Neural progenitor cell (in vitro differentiated cells): Measurements from ENCODE around the gene ABHD15. TPM values are rescaled to one million over a fixed set of nuclear protein-coding genes. Genes with fewer than 3 reads are reported as not detected.
A peak's percentile ranks its signal among the peaks of the same experiment; 100 is the strongest.

ENCODE experiments used
- DNase-seq: peaks from one replicate; pipeline ENCODE4 v3.0.0-alpha.2; 2016; ENCODE audit warnings: low spot score
- H2AFZ ChIP-seq: fragments of 200-600 bp; sonication (generic); replicated peaks from 2 replicates; pipeline ENCODE4 v1.6.1; 2016; ENCODE audit warnings: antibody characterized with exemption
- H3F3A ChIP-seq: fragments of 200-600 bp; sonication (generic); 2 replicates; pipeline ENCODE4 v1.6.1; 2016; ENCODE audit warnings: antibody characterized with exemption, low read depth
- H3K27ac ChIP-seq: fragments of 200-600 bp; sonication (generic); 2 replicates; pipeline ENCODE4 v1.5.1; 2016; ENCODE audit warnings: mild to moderate bottlenecking
- H3K27me3 ChIP-seq: fragments of 200-600 bp; sonication (generic); 2 replicates; pipeline ENCODE4 v1.6.1; 2016; ENCODE audit warnings: mild to moderate bottlenecking, moderate library complexity
- H3K36me3 ChIP-seq: fragments of 200-600 bp; sonication (generic); 2 replicates; pipeline ENCODE4 v1.5.1; 2016
- H3K4me1 ChIP-seq: fragments of 200-600 bp; sonication (generic); 2 replicates; pipeline ENCODE4 v1.6.1; 2016; ENCODE audit warnings: mixed run types
- H3K4me2 ChIP-seq: fragments of 200-600 bp; sonication (generic); 2 replicates; pipeline ENCODE4 v1.6.1; 2016
- H3K4me3 ChIP-seq: fragments of 200-600 bp; sonication (generic); 2 replicates; pipeline ENCODE4 v1.5.1; 2016
- H3K79me2 ChIP-seq: fragments of 200-600 bp; sonication (generic); 2 replicates; pipeline ENCODE4 v1.6.1; 2016; ENCODE audit warnings: low read depth
- H3K9ac ChIP-seq: fragments of 200-600 bp; sonication (generic); 2 replicates; pipeline ENCODE4 v1.6.1; 2016
- H3K9me3 ChIP-seq: fragments of 200-600 bp; sonication (generic); 2 replicates; pipeline ENCODE4 v1.5.1; 2016; ENCODE audit warnings: low read depth
- H4K20me1 ChIP-seq: fragments of 200-600 bp; sonication (generic); 2 replicates; pipeline ENCODE4 v1.6.1; 2016; ENCODE audit warnings: low read depth
- H3K27ac Mint-ChIP-seq: 3 replicates; pipeline ENCODE4 v1.8.0; 2021; ENCODE audit warnings: mixed read lengths
- H3K27me3 Mint-ChIP-seq: 2 replicates; pipeline ENCODE4 v1.8.0; 2022; ENCODE audit warnings: low read depth, mild to moderate bottlenecking, inconsistent platforms, moderate library complexity, mixed read lengths; ENCODE audit not compliant: insufficient read depth
- H3K36me3 Mint-ChIP-seq: 3 replicates; pipeline ENCODE4 v1.8.0; 2021; ENCODE audit warnings: mixed read lengths
- H3K4me1 Mint-ChIP-seq: 3 replicates; pipeline ENCODE4 v1.8.0; 2021; ENCODE audit warnings: mixed read lengths
- H3K4me3 Mint-ChIP-seq: 3 replicates; pipeline ENCODE4 v1.8.0; 2021; ENCODE audit warnings: mild to moderate bottlenecking, moderate library complexity, mixed read lengths
- H3K9me3 Mint-ChIP-seq: 3 replicates; pipeline ENCODE4 v1.8.0; 2020; ENCODE audit warnings: mixed read lengths
- CTCF ChIP-seq: fragments of 200-600 bp; sonication (generic); IDR thresholded peaks from 2 replicates; pipeline ENCODE4 v1.5.1; 2017; ENCODE audit warnings: antibody characterized with exemption, mild to moderate bottlenecking
- EZH2 ChIP-seq: fragments of 200-600 bp; sonication (generic); IDR thresholded peaks from 2 replicates; pipeline ENCODE4 v1.6.1; 2017; ENCODE audit warnings: antibody characterized with exemption, mild to moderate bottlenecking, moderate library complexity
- EZH2phosphoT487 ChIP-seq: fragments of 200-600 bp; sonication (generic); IDR thresholded peaks from 2 replicates; pipeline ENCODE4 v1.6.1; 2017; ENCODE audit warnings: antibody characterized with exemption
- total RNA-seq: library from RNA; depleted of rRNA; stranded (reverse); fragments of >200 nt; gene quantifications from 2 replicates; pipeline ENCODE4 v1.2.3, GENCODE V29; 2015; ENCODE audit warnings: low replicate concordance

The ABHD15 gene
- total RNA-seq, 1 donor from 2014 or later: 2.5 TPM

GRCh38 chr17:29588562-29589411 lies 21.9 kb upstream of the ABHD15 start:
- Histone ChIP-seq H3F3A (peaks cover 28% of the 10 kb centered on the region), H3K9ac (peak overlapping the region; percentile 37), H3K79me2 (peaks cover 52% of the 10 kb centered on the region), H3K9me3 (no peaks in the 10 kb centered on the region), H3K4me1 (peaks cover 57% of the 10 kb centered on the region), H3K36me3 (no peaks in the 10 kb centered on the region), H4K20me1 (peaks cover 53% of the 10 kb centered on the region), H3K4me3 (peak overlapping the region; percentile 84), H3K4me2 (peak overlapping the region; percentile 90), H3K27me3 (no peaks in the 10 kb centered on the region), H2AFZ (no peak overlapping the region), H3K27ac (no peak overlapping the region)
- Mint-ChIP-seq H3K36me3 (no peaks in the 10 kb centered on the region), H3K9me3 (no peaks in the 10 kb centered on the region), H3K27ac (no peak overlapping the region), H3K4me3 (peak overlapping the region; percentile 94), H3K27me3 (peaks cover 14% of the 10 kb centered on the region), H3K4me1 (peaks cover 47% of the 10 kb centered on the region)
- TF ChIP-seq CTCF (no peak), EZH2phosphoT487 (no peak), EZH2 (no peak)
- peak; percentile 79 for DNase-seq

- H3K27ac Mint-ChIP-seq: no peak overlapping the region
- Histone ChIP-seq H3K27me3 (no peaks in the 10 kb centered on the region), H2AFZ (no peak overlapping the region), H3F3A (peaks cover 26% of the 10 kb centered on the region), H3K9ac (peak overlapping the region; percentile 37), H3K4me3 (peak overlapping the region; percentile 84), H3K27ac (no peak overlapping the region), H3K4me2 (peak overlapping the region; percentile 90), H3K79me2 (peaks cover 57% of the 10 kb centered on the region), H3K4me1 (peaks cover 56% of the 10 kb centered on the region), H3K9me3 (no peaks in the 10 kb centered on the region), H4K20me1 (peaks cover 57% of the 10 kb centered on the region), H3K36me3 (no peaks in the 10 kb centered on the region)
- peak overlapping the region; percentile 94 for H3K4me3 Mint-ChIP-seq
- H3K9me3 Mint-ChIP-seq: no peaks in the 10 kb centered on the region
- peak; percentile 16 for DNase-seq
- peaks cover 14% of the 10 kb centered on the region for H3K27me3 Mint-ChIP-seq
- peaks cover 48% of the 10 kb centered on the region for H3K4me1 Mint-ChIP-seq
- TF ChIP-seq CTCF (no peak), EZH2phosphoT487 (no peak), EZH2 (no peak)
- H3K36me3 Mint-ChIP-seq: no peaks in the 10 kb centered on the region
Measured at GRCh38 chr17:29588017-29588561, 21.3 kb upstream of the ABHD15 start.

GRCh38 chr17:29587591-29587990 lies 20.8 kb upstream of the ABHD15 start:
- peaks cover 61% of the 10 kb centered on the region for H3K79me2 ChIP-seq
- H3K9ac ChIP-seq: no peak overlapping the region
- H3K27ac Mint-ChIP-seq: no peak overlapping the region
- H3K4me3 Mint-ChIP-seq: peak overlapping the region; percentile 94
- peaks cover 13% of the 10 kb centered on the region for H3K27me3 Mint-ChIP-seq
- H3K36me3 Mint-ChIP-seq: peaks cover 2% of the 10 kb centered on the region
- H3K36me3 ChIP-seq: no peaks in the 10 kb centered on the region
- peaks cover 59% of the 10 kb centered on the region for H4K20me1 ChIP-seq
- no peak overlapping the region for H2AFZ ChIP-seq
- H3K27ac ChIP-seq: no peak overlapping the region
- H3K9me3 ChIP-seq: no peaks in the 10 kb centered on the region
- peaks cover 53% of the 10 kb centered on the region for H3K4me1 ChIP-seq
- no peaks in the 10 kb centered on the region for H3K9me3 Mint-ChIP-seq
- peak; percentile 79 for DNase-seq
- H3K27me3 ChIP-seq: no peaks in the 10 kb centered on the region
- H3K4me3 ChIP-seq: peak overlapping the region; percentile 84
- peaks cover 22% of the 10 kb centered on the region for H3F3A ChIP-seq
- no peak for TF ChIP-seq EZH2
- TF ChIP-seq CTCF: no peak
- no peak for TF ChIP-seq EZH2phosphoT487
- H3K4me2 ChIP-seq: peak overlapping the region; percentile 90
- H3K4me1 Mint-ChIP-seq: peaks cover 44% of the 10 kb centered on the region
